Central memory CD8-positive, alpha-beta T cell (primary cell): ENCODE data around the gene STAC.
"Not testable (repeated sequence)": the region's sequence is repeated elsewhere in the genome, so short reads cannot be mapped to it uniquely, and the experiment has no call there.

Experiments
- ATAC-seq: fragments of 150-1000 bp; cut with Tn5 transposase; replicated peaks from 2 replicates; pipeline ENCODE4 v1.10.0; 2022; ENCODE audit warnings: mild to moderate bottlenecking, moderate FRiP score, moderate number of reproducible peaks; ENCODE audit not compliant: poor library complexity, severe bottlenecking; ENCODE audit errors: extremely low read depth
- DNase-seq, 2 donors: peaks; one replicate each; pipeline ENCODE4 v3.0.0; 2021; ENCODE audit warnings: low spot score in 2 of 2
- H3K27ac Mint-ChIP-seq: one replicate; pipeline ENCODE4 v1.8.0; 2022; ENCODE audit warnings: low read depth, mild to moderate bottlenecking, moderate library complexity, mixed read lengths
- H3K27me3 Mint-ChIP-seq: one replicate; pipeline ENCODE4 v1.8.0; 2022; ENCODE audit warnings: mixed read lengths
- H3K36me3 Mint-ChIP-seq: one replicate; pipeline ENCODE4 v1.8.0; 2022; ENCODE audit warnings: mild to moderate bottlenecking, moderate library complexity, mixed read lengths; ENCODE audit not compliant: insufficient read depth
- H3K4me1 Mint-ChIP-seq: one replicate; pipeline ENCODE4 v1.8.0; 2022; ENCODE audit warnings: mixed read lengths
- H3K4me3 Mint-ChIP-seq: one replicate; pipeline ENCODE4 v1.8.0; 2022; ENCODE audit warnings: mild to moderate bottlenecking, moderate library complexity, mixed read lengths
- H3K9me3 Mint-ChIP-seq: one replicate; pipeline ENCODE4 v1.8.0; 2022; ENCODE audit warnings: mixed read lengths

Gene STAC

DNA sequence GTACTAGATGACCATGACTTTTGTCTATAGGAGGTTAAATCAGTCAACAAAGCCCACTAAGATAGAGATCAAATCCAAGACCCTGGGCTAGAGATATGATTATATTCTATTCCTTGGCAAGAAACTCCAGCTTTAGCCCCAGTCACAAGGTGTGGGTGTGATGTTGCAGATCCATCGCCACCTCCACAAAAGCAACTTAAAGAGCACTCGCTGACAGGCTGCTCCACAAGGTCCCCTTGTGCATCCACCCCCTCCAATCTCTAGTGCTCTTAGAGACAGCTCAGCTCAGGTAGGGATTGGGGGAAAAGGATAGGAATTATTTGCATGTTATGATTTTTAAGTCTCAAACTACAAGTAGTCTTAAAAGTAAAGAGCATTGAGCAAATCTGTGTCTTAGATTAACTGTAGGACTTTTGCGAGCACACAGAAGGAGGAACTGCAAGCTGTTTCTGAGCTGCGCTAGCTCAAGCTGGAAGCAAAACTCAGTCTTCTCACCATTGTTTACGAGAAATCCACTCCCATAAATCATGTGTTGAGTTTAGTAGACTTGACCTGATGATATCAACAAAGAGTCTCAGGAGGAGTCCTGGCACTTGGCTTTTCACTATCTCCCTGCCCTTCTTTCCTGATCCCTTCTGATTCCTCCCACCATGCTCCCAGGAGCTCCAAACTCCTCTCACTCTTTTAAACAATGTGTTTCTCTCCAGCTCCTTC is 177.6 kb downstream of the STAC start:
- no peak overlapping the region for H3K4me3 Mint-ChIP-seq
- no peaks in the 10 kb centered on the region for H3K27me3 Mint-ChIP-seq
- H3K9me3 Mint-ChIP-seq: no peaks in the 10 kb centered on the region
- H3K4me1 Mint-ChIP-seq: no peaks in the 10 kb centered on the region
- no peak overlapping the region for H3K27ac Mint-ChIP-seq
- no peaks in the 10 kb centered on the region for H3K36me3 Mint-ChIP-seq
- DNase-seq (no peak), ATAC-seq (no peak)

DNA sequence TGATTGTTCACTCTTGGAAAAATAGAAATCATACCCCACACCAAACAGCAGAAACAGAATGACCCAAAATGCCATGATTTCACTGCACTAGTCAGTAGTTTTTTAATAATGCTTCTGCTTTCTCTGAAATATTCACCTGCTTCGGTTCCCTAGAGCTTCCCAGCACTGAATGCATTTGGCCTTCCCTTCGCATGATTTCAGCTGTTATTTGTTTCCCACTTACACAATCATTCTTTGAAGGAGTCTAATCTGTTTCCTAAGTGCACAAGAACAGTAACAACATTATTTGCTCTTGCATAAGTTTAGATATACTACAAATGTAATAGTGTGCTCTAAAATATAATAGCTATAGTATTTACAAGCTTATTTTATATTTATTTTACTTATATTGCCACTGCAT is 178.7 kb downstream of the STAC start:
- H3K27me3 Mint-ChIP-seq: no peaks in the 10 kb centered on the region
- DNase-seq: no peak
- no peaks in the 10 kb centered on the region for H3K36me3 Mint-ChIP-seq
- ATAC-seq: no peak
- no peak overlapping the region for H3K27ac Mint-ChIP-seq
- H3K4me1 Mint-ChIP-seq: no peaks in the 10 kb centered on the region
- H3K4me3 Mint-ChIP-seq: no peak overlapping the region
- no peaks in the 10 kb centered on the region for H3K9me3 Mint-ChIP-seq

DNA sequence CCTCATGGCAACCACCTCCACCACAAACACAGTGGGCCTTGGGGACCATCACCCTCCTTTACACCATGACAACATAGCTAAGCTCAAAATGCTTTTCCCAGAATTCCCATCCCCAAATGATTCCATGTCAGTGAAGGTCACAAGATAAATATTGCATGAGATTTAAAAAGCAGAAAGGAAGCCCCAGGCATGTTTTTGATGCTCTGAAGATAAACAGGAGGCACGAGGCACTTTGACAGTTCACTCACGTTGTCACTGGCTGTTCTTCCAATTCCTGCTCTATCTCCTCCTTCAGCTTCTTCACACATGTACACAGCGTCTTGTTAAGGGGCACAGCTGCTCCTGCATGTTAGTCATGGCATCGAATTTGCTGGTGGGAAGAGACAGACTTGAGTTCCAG is 180.4 kb downstream of the STAC start:
- no peaks in the 10 kb centered on the region for H3K9me3 Mint-ChIP-seq
- no peaks in the 10 kb centered on the region for H3K36me3 Mint-ChIP-seq
- H3K27me3 Mint-ChIP-seq: no peaks in the 10 kb centered on the region
- no peak overlapping the region for H3K4me3 Mint-ChIP-seq
- DNase-seq (no peak), ATAC-seq (no peak)
- no peak overlapping the region for H3K27ac Mint-ChIP-seq
- H3K4me1 Mint-ChIP-seq: no peaks in the 10 kb centered on the region

DNA sequence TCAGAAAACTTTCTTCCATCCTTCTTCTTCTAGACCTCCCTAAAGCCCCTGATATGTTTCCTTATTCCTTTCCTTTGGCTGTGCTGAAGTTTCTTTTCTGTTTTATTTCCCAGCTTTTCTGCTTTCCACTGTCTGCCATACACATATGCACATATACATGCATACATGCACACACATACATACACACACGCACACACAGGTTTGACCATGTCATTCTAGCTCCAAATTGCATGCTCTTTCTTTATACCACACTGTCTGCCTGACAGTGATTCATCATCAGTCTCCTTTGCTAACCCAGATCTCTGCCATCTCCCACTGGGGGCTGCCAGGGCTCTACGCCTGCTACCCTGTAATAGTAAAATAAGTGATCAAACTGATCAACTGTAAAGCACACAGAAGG is 181.3 kb downstream of the STAC start:
- Mint-ChIP-seq H3K27ac (no peak overlapping the region), H3K36me3 (no peaks in the 10 kb centered on the region), H3K4me3 (no peak overlapping the region), H3K4me1 (no peaks in the 10 kb centered on the region), H3K9me3 (no peaks in the 10 kb centered on the region), H3K27me3 (no peaks in the 10 kb centered on the region)
- no peak for ATAC-seq
- no peak for DNase-seq

GRCh38 chr3:36562945-36563344 is 182.6 kb downstream of the STAC start:
- Mint-ChIP-seq H3K27me3 (no peaks in the 10 kb centered on the region), H3K4me1 (no peaks in the 10 kb centered on the region), H3K27ac (no peak overlapping the region), H3K9me3 (no peaks in the 10 kb centered on the region), H3K4me3 (no peak overlapping the region), H3K36me3 (no peaks in the 10 kb centered on the region)
- DNase-seq: no peak
- ATAC-seq: no peak

GRCh38 chr3:36575241-36575640 is 194.9 kb downstream of the STAC start:
- Mint-ChIP-seq H3K9me3 (peaks cover 22% of the 10 kb centered on the region), H3K4me1 (no peaks in the 10 kb centered on the region), H3K36me3 (no peaks in the 10 kb centered on the region), H3K4me3 (no peak overlapping the region), H3K27me3 (peaks cover 9% of the 10 kb centered on the region), H3K27ac (no peak overlapping the region)
- ATAC-seq: no peak
- no peak for DNase-seq

GRCh38 chr3:36578418-36578817 is 198.1 kb downstream of the STAC start:
- DNase-seq, ATAC-seq, H3K36me3 Mint-ChIP-seq, H3K27me3 Mint-ChIP-seq, H3K4me3 Mint-ChIP-seq, H3K4me1 Mint-ChIP-seq, H3K27ac Mint-ChIP-seq: not testable (repeated sequence)
- H3K9me3 Mint-ChIP-seq: peaks cover 32% of the 10 kb centered on the region

DNA sequence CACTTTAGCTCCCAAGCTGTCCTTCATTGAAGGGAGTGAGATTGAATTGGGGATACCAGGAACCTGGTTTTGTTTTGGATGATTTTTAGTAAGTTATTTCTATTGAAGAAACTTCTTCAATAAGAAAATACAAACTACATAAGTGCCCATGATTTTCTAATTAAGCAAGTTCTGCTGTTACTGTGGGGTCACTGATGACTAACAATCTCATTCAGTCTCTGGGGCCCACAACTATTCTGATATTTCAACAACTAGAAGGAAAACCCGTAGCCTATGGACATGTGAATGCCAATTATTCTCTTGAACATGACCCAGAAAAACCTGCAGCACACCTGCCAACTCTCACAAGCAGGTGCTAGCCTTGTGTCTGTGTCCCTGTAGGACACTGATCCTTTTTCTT is 199.4 kb downstream of the STAC start:
- Mint-ChIP-seq H3K4me3 (no peak overlapping the region), H3K4me1 (no peaks in the 10 kb centered on the region), H3K36me3 (no peaks in the 10 kb centered on the region), H3K27me3 (peaks cover 11% of the 10 kb centered on the region), H3K9me3 (peaks cover 26% of the 10 kb centered on the region), H3K27ac (no peak overlapping the region)
- DNase-seq (no peak), ATAC-seq (no peak)

GRCh38 chr3:36580716-36581115 is 200.4 kb downstream of the STAC start:
- DNase-seq (no peak), ATAC-seq (no peak)
- no peak overlapping the region for H3K4me3 Mint-ChIP-seq
- H3K36me3 Mint-ChIP-seq: no peaks in the 10 kb centered on the region
- peaks cover 11% of the 10 kb centered on the region for H3K27me3 Mint-ChIP-seq
- peaks cover 26% of the 10 kb centered on the region for H3K9me3 Mint-ChIP-seq
- no peaks in the 10 kb centered on the region for H3K4me1 Mint-ChIP-seq
- no peak overlapping the region for H3K27ac Mint-ChIP-seq

- ATAC-seq: no peak
- Mint-ChIP-seq H3K27me3 (peaks cover 6% of the 10 kb centered on the region), H3K4me1 (no peaks in the 10 kb centered on the region), H3K4me3 (no peak overlapping the region), H3K27ac (no peak overlapping the region), H3K9me3 (peaks cover 3% of the 10 kb centered on the region), H3K36me3 (no peaks in the 10 kb centered on the region)
- DNase-seq: no peak
Measured at GRCh38 chr3:36591959-36592358, 211.7 kb downstream of the STAC start.

DNA sequence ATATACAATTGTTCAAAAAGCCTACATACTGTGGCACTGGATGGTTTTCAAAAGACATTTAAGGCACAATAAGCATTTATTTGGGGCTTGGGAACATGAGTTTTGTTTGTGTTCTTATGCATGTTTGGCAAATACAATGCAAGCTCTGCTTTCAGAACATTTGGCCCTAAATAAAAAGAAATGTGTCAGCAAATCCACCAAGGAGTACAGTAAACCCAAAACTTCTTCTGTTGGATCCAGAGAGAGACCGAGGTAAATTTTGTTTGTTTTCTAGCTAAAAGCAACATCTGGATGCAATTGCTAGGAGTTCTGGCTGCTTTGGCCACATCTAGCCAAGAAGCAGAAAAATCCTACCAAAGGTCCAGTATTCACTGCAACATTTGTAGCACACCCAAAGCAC is 215.2 kb downstream of the STAC start:
- H3K4me1 Mint-ChIP-seq: no peaks in the 10 kb centered on the region
- no peak overlapping the region for H3K4me3 Mint-ChIP-seq
- no peaks in the 10 kb centered on the region for H3K9me3 Mint-ChIP-seq
- ATAC-seq: no peak
- no peak overlapping the region for H3K27ac Mint-ChIP-seq
- peaks cover 10% of the 10 kb centered on the region for H3K27me3 Mint-ChIP-seq
- no peak for DNase-seq
- H3K36me3 Mint-ChIP-seq: no peaks in the 10 kb centered on the region

DNA sequence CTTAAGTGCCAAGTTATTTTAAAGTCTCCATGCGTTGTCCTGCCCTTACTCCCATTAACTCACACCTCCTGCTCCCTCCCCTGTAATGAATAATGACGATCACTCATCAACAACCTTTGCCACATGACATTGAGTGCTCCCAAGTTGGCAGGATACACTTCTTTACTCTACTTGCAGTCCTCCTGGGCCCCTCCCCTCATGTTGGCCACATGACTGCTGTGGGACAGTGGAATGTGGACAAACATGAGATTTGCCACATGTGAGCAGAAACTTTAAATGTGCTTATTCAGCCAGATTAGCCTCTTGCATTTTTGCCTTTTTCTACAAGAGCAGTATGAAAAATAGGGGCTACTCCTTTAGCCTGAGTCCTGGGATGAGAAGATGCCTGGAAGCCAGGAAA is 216.1 kb downstream of the STAC start:
- no peak for ATAC-seq

GRCh38 chr3:36597422-36597821 is 217.1 kb downstream of the STAC start:
- peaks cover 21% of the 10 kb centered on the region for H3K27me3 Mint-ChIP-seq

More for the DNA sequence above, 216.1 kb downstream of the STAC start:
- Mint-ChIP-seq H3K27me3 (peaks cover 15% of the 10 kb centered on the region), H3K4me1 (no peaks in the 10 kb centered on the region), H3K9me3 (no peaks in the 10 kb centered on the region), H3K4me3 (no peak overlapping the region), H3K36me3 (no peaks in the 10 kb centered on the region), H3K27ac (no peak overlapping the region)
- DNase-seq: no peak

More at GRCh38 chr3:36597422-36597821, 217.1 kb downstream of the STAC start:
- Mint-ChIP-seq H3K36me3 (no peaks in the 10 kb centered on the region), H3K9me3 (no peaks in the 10 kb centered on the region), H3K27ac (no peak overlapping the region), H3K4me3 (no peak overlapping the region), H3K4me1 (no peaks in the 10 kb centered on the region)
- ATAC-seq: no peak
- DNase-seq: no peak
